ENCODE data around the gene CCL3.

DNA sequence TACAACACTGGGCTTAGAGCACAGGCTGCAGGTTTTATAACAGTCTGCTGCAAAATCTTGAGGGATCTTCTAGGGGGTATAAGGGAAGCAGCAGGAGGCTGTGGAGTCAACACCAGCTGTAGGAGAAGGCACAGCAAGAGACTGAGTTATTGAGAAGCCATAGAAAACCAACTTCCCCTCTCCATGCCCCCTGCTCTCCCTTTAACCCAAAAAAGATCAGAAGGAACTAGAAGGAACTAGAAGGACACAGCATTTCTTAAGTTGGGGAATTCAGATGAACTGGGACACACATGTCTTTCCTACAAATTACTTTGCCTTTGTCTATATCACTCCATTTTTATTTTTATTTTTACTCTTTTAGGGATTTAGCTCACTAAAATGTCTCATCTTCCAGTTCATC, 32.0 kb downstream of the CCL3 start:
- TF ChIP-seq, protein P1, sequence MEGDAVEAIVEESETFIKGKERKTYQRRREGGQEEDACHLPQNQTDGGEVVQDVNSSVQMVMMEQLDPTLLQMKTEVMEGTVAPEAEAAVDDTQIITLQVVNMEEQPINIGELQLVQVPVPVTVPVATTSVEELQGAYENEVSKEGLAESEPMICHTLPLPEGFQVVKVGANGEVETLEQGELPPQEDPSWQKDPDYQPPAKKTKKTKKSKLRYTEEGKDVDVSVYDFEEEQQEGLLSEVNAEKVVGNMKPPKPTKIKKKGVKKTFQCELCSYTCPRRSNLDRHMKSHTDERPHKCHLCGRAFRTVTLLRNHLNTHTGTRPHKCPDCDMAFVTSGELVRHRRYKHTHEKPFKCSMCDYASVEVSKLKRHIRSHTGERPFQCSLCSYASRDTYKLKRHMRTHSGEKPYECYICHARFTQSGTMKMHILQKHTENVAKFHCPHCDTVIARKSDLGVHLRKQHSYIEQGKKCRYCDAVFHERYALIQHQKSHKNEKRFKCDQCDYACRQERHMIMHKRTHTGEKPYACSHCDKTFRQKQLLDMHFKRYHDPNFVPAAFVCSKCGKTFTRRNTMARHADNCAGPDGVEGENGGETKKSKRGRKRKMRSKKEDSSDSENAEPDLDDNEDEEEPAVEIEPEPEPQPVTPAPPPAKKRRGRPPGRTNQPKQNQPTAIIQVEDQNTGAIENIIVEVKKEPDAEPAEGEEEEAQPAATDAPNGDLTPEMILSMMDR (conservative IDR thresholded peaks at IDR 0.05; ENCODE audit: low read length) = no peak
- TF ChIP-seq EZH2phosphoT487 (IDR thresholded peaks at IDR 0.05; ENCODE audit: borderline replicate concordance) = no peak

Measured in Loucy (cell line).